ENCODE results near the gene GABRE. TPM values are rescaled to one million over a fixed set of nuclear protein-coding genes. Genes with fewer than 3 reads are reported as not detected.

The GABRE gene
- total and polyA plus RNA-seq, 9 donors = 2.0 to 24.7 (median 10.2) TPM

DNA sequence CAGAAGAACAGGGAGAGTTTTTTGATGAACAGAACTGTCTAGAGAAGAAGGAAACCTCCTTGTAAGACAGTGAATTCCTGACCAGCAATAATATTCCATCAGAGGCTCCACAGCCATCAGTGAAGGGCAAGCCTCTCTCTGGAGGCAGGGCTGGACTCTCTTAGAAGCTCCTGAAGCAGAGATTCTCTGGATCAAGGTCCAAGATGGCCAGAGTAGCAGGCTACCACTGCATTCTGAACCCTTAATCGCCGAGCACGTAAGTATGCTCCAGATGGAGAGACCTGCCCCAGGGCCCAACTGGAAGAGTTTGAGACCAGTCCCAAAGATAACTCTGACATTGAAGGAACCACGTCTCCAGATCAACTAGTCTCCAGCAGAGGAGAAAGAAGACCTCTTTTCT lies 16.4 kb downstream of the GABRE start:
- no peaks in the 10 kb centered on the region for H3K36me3 ChIP-seq
- DNase-seq = no peak

GRCh38 chrX:151954730-151955129 lies 19.7 kb downstream of the GABRE start:
- intact Hi-C loops (cut with DNase I) = no loop called here
- DNase-seq = no peak
- no peak overlapping the region for H3K4me3 ChIP-seq
- H3K36me3 ChIP-seq = no peaks in the 10 kb centered on the region
- H3K27me3 ChIP-seq = no peaks in the 10 kb centered on the region
- no peak overlapping the region for H3K27ac ChIP-seq
- no peaks in the 10 kb centered on the region for H3K9me3 ChIP-seq
- no peak for TF ChIP-seq POLR2A (IDR thresholded peaks at IDR 0.05)
- no peak for TF ChIP-seq EP300 (IDR thresholded peaks at IDR 0.05)
- TF ChIP-seq, protein P1, sequence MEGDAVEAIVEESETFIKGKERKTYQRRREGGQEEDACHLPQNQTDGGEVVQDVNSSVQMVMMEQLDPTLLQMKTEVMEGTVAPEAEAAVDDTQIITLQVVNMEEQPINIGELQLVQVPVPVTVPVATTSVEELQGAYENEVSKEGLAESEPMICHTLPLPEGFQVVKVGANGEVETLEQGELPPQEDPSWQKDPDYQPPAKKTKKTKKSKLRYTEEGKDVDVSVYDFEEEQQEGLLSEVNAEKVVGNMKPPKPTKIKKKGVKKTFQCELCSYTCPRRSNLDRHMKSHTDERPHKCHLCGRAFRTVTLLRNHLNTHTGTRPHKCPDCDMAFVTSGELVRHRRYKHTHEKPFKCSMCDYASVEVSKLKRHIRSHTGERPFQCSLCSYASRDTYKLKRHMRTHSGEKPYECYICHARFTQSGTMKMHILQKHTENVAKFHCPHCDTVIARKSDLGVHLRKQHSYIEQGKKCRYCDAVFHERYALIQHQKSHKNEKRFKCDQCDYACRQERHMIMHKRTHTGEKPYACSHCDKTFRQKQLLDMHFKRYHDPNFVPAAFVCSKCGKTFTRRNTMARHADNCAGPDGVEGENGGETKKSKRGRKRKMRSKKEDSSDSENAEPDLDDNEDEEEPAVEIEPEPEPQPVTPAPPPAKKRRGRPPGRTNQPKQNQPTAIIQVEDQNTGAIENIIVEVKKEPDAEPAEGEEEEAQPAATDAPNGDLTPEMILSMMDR (IDR thresholded peaks at IDR 0.05) = no peak
- no peaks in the 10 kb centered on the region for H3K4me1 ChIP-seq (ENCODE audit: insufficient read depth)
- 83 to 89% (median 87%) methylated on average over 15 of the region's 15 CpGs for WGBS, 3 donors

More for the DNA sequence above, 16.4 kb downstream of the GABRE start:
- Histone ChIP-seq H3K27me3 (no peaks in the 10 kb centered on the region), H3K27ac (no peak overlapping the region), H3K4me3 (no peak overlapping the region), H3K4me1 (ENCODE audit: insufficient read depth) (no peaks in the 10 kb centered on the region), H3K9me3 (no peaks in the 10 kb centered on the region)
- intact Hi-C loops (cut with DNase I) = no loop called here
- 80 to 81% (median 81%) methylated on average over 4 of the region's 4 CpGs for WGBS, 3 donors
- TF ChIP-seq POLR2A (IDR thresholded peaks at IDR 0.05) = no peak
- TF ChIP-seq, protein P1 (IDR thresholded peaks at IDR 0.05) = no peak
- no peak for TF ChIP-seq EP300 (IDR thresholded peaks at IDR 0.05)

DNA sequence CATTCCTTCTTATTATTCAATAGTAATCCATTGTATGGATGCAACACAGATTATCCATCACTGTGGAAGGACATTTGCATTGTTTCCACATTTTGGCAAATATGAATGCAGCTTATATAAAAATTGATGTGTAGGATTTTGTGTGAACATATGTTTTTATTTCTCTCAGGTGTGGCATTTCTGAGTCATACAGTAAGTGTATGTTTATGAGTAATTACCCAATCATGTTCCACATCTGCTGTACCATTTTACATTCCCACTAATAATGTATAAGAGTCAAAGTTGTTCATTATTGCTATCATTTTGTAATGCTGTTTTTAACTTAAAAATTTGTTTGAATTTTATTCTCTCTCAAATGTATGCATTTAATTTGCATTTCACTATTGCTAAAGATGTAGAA lies 36.3 kb downstream of the GABRE start:
- TF ChIP-seq, protein P1 (IDR thresholded peaks at IDR 0.05) = no peak
- no peak for TF ChIP-seq POLR2A (IDR thresholded peaks at IDR 0.05)
- no peak for TF ChIP-seq EP300 (IDR thresholded peaks at IDR 0.05)
- DNase-seq = no peak
- Histone ChIP-seq H3K36me3 (no peaks in the 10 kb centered on the region), H3K27me3 (no peaks in the 10 kb centered on the region), H3K4me3 (no peak overlapping the region), H3K9me3 (no peaks in the 10 kb centered on the region), H3K4me1 (ENCODE audit: insufficient read depth) (no peaks in the 10 kb centered on the region), H3K27ac (no peak overlapping the region)
- intact Hi-C loops (cut with DNase I) = no loop called here

DNA sequence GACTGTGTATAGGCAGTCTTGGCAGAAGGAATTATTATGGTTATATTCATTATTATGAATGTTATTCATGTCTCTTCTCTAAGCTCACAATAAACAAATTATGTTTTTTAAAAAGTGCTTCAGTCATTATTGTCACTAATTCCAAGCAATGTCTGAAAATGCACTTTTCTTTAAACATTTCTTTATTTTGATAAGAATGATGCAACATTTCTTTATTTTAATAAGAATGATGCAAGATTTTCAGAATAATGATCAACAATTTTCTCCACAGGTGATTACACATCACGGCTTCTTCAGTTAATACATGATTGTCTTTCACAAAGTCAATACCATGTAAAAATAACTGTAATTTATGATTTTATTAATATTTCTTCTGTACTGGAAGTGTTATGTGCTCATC lies 39.1 kb downstream of the GABRE start:
- H3K27me3 ChIP-seq = no peaks in the 10 kb centered on the region
- no peaks in the 10 kb centered on the region for H3K9me3 ChIP-seq
- H3K4me3 ChIP-seq = no peak overlapping the region
- H3K27ac ChIP-seq = no peak overlapping the region
- H3K4me1 ChIP-seq (ENCODE audit: insufficient read depth) = no peaks in the 10 kb centered on the region
- H3K36me3 ChIP-seq = no peaks in the 10 kb centered on the region
- intact Hi-C loops (cut with DNase I) = no loop called here
- 79 to 92% (median 86%) methylated on average over 1 of the region's 1 CpG for WGBS, 3 donors
- DNase-seq = no peak
- no peak for TF ChIP-seq POLR2A (IDR thresholded peaks at IDR 0.05)
- TF ChIP-seq, protein P1 (IDR thresholded peaks at IDR 0.05) = no peak
- no peak for TF ChIP-seq EP300 (IDR thresholded peaks at IDR 0.05)

DNA sequence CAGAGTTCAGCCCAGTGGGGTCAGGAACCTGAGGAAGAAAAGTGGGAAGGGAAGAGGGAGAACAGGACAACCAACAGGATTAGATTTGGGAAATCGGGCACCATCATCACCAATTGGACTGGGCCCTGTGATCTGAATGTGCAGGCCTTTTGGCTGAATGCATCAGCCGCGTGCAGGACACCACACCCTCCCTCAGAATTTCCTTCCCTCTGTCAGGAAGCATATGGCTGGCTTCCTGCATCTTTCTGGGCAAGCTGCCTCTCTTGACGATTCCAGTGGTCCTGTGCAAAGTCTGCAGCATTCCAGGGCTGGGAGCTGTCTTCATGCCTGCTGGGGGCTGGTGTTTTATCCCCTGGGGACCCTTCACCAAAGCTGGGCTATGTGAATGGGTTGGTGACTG lies 45.4 kb downstream of the GABRE start:
- 37 to 57% (median 48%) methylated on average over 4 of the region's 4 CpGs for WGBS, 3 donors
- H3K27ac ChIP-seq = no peak overlapping the region
- no peak for DNase-seq
- H3K9me3 ChIP-seq = no peaks in the 10 kb centered on the region
- intact Hi-C loops (cut with DNase I) = no loop called here
- H3K4me3 ChIP-seq = no peak overlapping the region
- TF ChIP-seq POLR2A (IDR thresholded peaks at IDR 0.05) = no peak
- no peak for TF ChIP-seq EP300 (IDR thresholded peaks at IDR 0.05)
- TF ChIP-seq, protein P1 (IDR thresholded peaks at IDR 0.05) = no peak
- H3K4me1 ChIP-seq (ENCODE audit: insufficient read depth) = no peaks in the 10 kb centered on the region
- no peaks in the 10 kb centered on the region for H3K36me3 ChIP-seq
- no peaks in the 10 kb centered on the region for H3K27me3 ChIP-seq

Measured in ovary (tissue), 9 donors.